Right cardiac atrium (tissue), 5 donors: Measurements from ENCODE around the gene PRR5L. TPM values are rescaled to one million over a fixed set of nuclear protein-coding genes. Genes with fewer than 3 reads are reported as not detected.

ENCODE experiments used
- ATAC-seq, 2 donors: fragments of 200-7000 bp; cut with Tn5 transposase; one replicate each; pipeline versions ENCODE4 v1.8.0 to v1.9.1; 2020; ENCODE audit warnings: moderate library complexity in 2 of 2, mild to moderate bottlenecking in 1 of 2
- DNase-seq, 3 donors: peaks; one replicate each; pipeline ENCODE4 v3.0.0-alpha.2; 2020
- H3K27ac ChIP-seq: one replicate; pipeline ENCODE4 v1.5.1; 2013; ENCODE audit warnings: mild to moderate bottlenecking, low read length, control low read depth, moderate library complexity
- H3K27me3 ChIP-seq: one replicate; pipeline ENCODE4 v1.6.1; 2013; ENCODE audit not compliant: control insufficient read depth, insufficient read depth
- H3K4me1 ChIP-seq: one replicate; pipeline ENCODE4 v1.6.1; 2013; ENCODE audit warnings: low read length; ENCODE audit not compliant: control insufficient read depth, insufficient read depth
- H3K4me3 ChIP-seq: one replicate; pipeline ENCODE4 v1.5.1; 2013; ENCODE audit warnings: low read length, control low read depth
- H3K9me3 ChIP-seq: one replicate; pipeline ENCODE4 v1.6.1; 2013; ENCODE audit warnings: low read length; ENCODE audit not compliant: control insufficient read depth
- WGBS: extraction: QIAGEN DNeasy Blood & Tissue Kit; methylation state at CpG from one replicate; pipeline ENCODE4 v1.1.7; 2013; 5-methylcytosine and 5-hydroxymethylcytosine counted together
- intact Hi-C, 4 donors: fragments of 100-400 bp; cut with DNase I; formaldehyde crosslinking; loops; one replicate each; pipeline versions ENCODE4 v1.11.0 to v1.14.0; 2022 to 2023
- polyA plus RNA-seq: library from polyadenylated mRNA; stranded (reverse); fragments of 200-250 nt; gene quantifications from one replicate; pipeline ENCODE4 v1.2.3, GENCODE V29; 2013
- total RNA-seq, 4 donors: library from RNA; stranded (reverse); fragmentation: NEBNext Ultra II Directional; extraction: Animal tissue kit (Norgen Biotek cat#: 25700); gene quantifications; one replicate each; pipeline ENCODE4 v1.2.1, GENCODE V29; 2021
- donor health status: healthy with polysubstance abuse.
- donor health status: DM: no; HTN: yes; CAD: no.
- donor health status: DM: no; HTN: no; CAD: no.
- donor health status: DM: no; HTN: yes; CAD: no; lungs with severe emphysema.
- donor health status: DM: yes; HTN: yes; CAD: no.

PRR5L gene
- total and polyA plus RNA-seq, 5 donors = 0.52 to 5.0 (median 2.4) TPM

GRCh38 chr11:36454551-36454940, 158.5 kb downstream of the PRR5L start:
- intact Hi-C loops = no loop called here
- Histone ChIP-seq H3K4me3 (no peak overlapping the region), H3K9me3 (no peaks in the 10 kb centered on the region), H3K27me3 (no peaks in the 10 kb centered on the region), H3K27ac (no peak overlapping the region), H3K4me1 (peaks cover 9% of the 10 kb centered on the region)
- DNase-seq = peak in 2 of 3 donors; percentile 61 to 64
- no peak for ATAC-seq
- whole genome bisulfite sequencing = 88% methylated on average over 18 of the region's 18 CpGs

- Histone ChIP-seq H3K4me3 (no peak overlapping the region), H3K27me3 (no peaks in the 10 kb centered on the region), H3K4me1 (peaks cover 7% of the 10 kb centered on the region), H3K27ac (peak overlapping the region; percentile 75), H3K9me3 (no peaks in the 10 kb centered on the region)
- DNase-seq = peak in 1 of 3 donors; percentile 53
- ATAC-seq = peak; percentile 14 to 26
- 62% methylated on average over 17 of the region's 17 CpGs for WGBS
- intact Hi-C loops = no loop called here
Observed at GRCh38 chr11:36454941-36455631, 159.0 kb downstream of the PRR5L start.

- DNase-seq (peak; percentile 92 to 94 (median 93)), ATAC-seq (peak; percentile 92 to 97)
- no peaks in the 10 kb centered on the region for H3K9me3 ChIP-seq
- intact Hi-C loops = no loop called here
- 46% methylated on average over 11 of the region's 11 CpGs for WGBS
- peaks cover 7% of the 10 kb centered on the region for H3K4me1 ChIP-seq
- H3K27ac ChIP-seq = peak overlapping the region; percentile 75
- H3K4me3 ChIP-seq = no peak overlapping the region
- H3K27me3 ChIP-seq = no peaks in the 10 kb centered on the region
Observed at GRCh38 chr11:36455658-36456111, 159.6 kb downstream of the PRR5L start.

GRCh38 chr11:36456156-36456555, 160.1 kb downstream of the PRR5L start:
- Histone ChIP-seq H3K27ac (peak overlapping the region; percentile 13), H3K27me3 (no peaks in the 10 kb centered on the region), H3K9me3 (no peaks in the 10 kb centered on the region), H3K4me1 (peaks cover 7% of the 10 kb centered on the region), H3K4me3 (no peak overlapping the region)
- intact Hi-C loops = no loop called here
- 68% methylated on average over 6 of the region's 6 CpGs for WGBS
- DNase-seq (no peak), ATAC-seq (peak; percentile 6 to 20)

- H3K9me3 ChIP-seq = no peaks in the 10 kb centered on the region
- ATAC-seq = no peak
Observed at GRCh38 chr11:36458129-36458915, 162.2 kb downstream of the PRR5L start.

DNA sequence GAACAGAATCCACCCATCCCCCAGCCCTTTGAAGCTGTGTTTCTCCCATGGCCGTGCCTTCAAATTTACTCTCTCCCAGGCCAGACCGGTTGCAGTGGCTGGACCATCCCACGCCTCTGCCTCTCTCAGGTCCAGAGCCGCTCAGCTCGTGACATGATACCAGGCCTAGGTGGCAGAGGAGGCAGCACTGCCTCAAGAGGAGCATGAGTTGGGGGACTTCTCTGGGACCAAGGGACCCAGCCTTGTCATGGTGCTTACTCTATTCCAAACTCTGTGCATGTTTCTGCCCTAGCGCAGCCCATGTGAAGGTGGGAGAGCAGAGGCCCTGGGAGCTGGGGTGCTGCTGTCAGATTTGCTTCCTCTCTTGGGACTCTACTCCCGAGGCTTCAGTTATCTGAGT, 163.0 kb downstream of the PRR5L start:
- H3K27ac ChIP-seq = no peak overlapping the region
- ATAC-seq = no peak
- intact Hi-C loops = no loop called here
- DNase-seq = no peak
- 88% methylated on average over 7 of the region's 7 CpGs for WGBS
- H3K4me3 ChIP-seq = no peak overlapping the region
- H3K4me1 ChIP-seq = peaks cover 3% of the 10 kb centered on the region
- no peaks in the 10 kb centered on the region for H3K27me3 ChIP-seq
- no peaks in the 10 kb centered on the region for H3K9me3 ChIP-seq

More at GRCh38 chr11:36458129-36458915, 162.2 kb downstream of the PRR5L start:
- no peak for DNase-seq
- Histone ChIP-seq H3K27me3 (no peaks in the 10 kb centered on the region), H3K27ac (no peak overlapping the region), H3K4me3 (no peak overlapping the region), H3K4me1 (peaks cover 3% of the 10 kb centered on the region)
- intact Hi-C loops = no loop called here
- 92% methylated on average over 8 of the region's 8 CpGs for WGBS

- WGBS = 79% methylated on average over 10 of the region's 10 CpGs
- no peak for ATAC-seq
- intact Hi-C loops = loop anchor here in 1 of 4 donors (10.0 kb wide), 1 partner anchor 155 kb away; no protein-coding TSS in a partner anchor
Observed at GRCh38 chr11:36460220-36460619, 164.1 kb downstream of the PRR5L start.

DNA sequence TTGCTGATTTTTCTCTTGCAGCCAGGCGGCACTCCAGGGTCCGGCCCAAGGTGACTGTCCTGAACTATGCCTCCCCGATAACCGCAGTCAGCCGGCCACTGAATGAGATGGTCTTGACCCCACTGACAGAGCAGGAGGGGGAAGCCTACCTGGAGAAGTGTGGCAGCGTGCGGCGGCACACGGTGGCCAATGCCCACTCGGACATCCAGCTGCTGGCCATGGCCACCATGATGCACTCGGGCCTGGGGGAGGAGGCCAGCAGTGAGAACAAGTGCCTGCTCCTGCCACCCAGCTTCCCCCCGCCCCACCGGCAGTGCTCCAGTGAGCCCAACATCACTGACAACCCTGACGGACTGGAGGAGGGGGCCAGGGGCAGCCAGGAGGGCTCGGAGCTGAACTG, 166.2 kb downstream of the PRR5L start:
- intact Hi-C loops = loop anchor here in 1 of 4 donors (10.0 kb wide), 1 partner anchor 158 kb away; no protein-coding TSS in a partner anchor
- no peaks in the 10 kb centered on the region for H3K9me3 ChIP-seq
- H3K27ac ChIP-seq = no peak overlapping the region
- H3K27me3 ChIP-seq = no peaks in the 10 kb centered on the region
- H3K4me3 ChIP-seq = no peak overlapping the region
- ATAC-seq = peak in 1 of 2 donors; percentile 10
- no peaks in the 10 kb centered on the region for H3K4me1 ChIP-seq
- DNase-seq = no peak
- 98% methylated on average over 15 of the region's 15 CpGs for WGBS

More at GRCh38 chr11:36460220-36460619, 164.1 kb downstream of the PRR5L start:
- Histone ChIP-seq H3K4me1 (peaks cover 3% of the 10 kb centered on the region), H3K27me3 (no peaks in the 10 kb centered on the region), H3K27ac (no peak overlapping the region), H3K4me3 (no peak overlapping the region), H3K9me3 (no peaks in the 10 kb centered on the region)
- DNase-seq = no peak

DNA sequence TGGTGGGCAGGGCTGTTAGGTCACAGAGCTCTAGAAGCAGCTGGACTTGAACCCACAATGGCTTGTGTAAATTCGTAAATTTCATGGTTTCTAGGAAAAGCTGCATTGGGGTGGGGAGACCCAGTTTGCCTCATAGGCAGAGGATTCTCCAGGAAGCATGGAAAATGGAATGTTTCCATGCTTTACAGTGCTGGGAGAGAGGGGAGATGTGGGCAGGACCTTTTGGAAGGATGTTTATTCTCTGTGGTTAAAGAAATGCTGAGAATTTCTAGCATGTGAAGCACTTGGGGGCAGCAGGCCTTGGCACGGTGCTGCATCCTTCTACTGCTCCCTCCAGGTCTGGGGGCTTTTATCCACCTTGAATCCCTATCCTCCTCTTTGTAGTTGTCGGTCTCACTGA, 167.7 kb downstream of the PRR5L start:
- ATAC-seq (no peak), DNase-seq (no peak)
- intact Hi-C loops = loop anchor here in 1 of 4 donors (10.0 kb wide), 1 partner anchor 159 kb away; no protein-coding TSS in a partner anchor
- Histone ChIP-seq H3K4me3 (no peak overlapping the region), H3K9me3 (no peaks in the 10 kb centered on the region), H3K4me1 (no peaks in the 10 kb centered on the region), H3K27ac (no peak overlapping the region), H3K27me3 (no peaks in the 10 kb centered on the region)
- WGBS = 78% methylated on average over 3 of the region's 3 CpGs

DNA sequence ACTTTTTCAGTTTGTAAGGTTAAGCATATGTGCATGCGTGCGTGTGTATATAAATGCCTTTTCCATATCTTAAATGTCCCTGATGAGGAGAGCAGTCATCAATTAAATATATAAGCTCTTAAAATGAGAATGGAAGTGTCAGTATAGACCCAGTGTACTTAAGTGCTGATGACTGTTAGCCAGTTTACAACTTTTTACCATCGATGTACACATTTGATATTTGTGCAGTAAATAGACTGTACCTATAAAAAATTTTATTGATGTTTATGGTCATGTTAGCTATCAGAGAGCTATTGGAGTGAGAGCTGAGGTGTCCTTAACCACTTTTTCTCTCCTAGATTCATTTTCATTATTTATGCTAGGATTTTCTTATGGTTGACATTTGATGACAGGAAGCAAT, 168.6 kb downstream of the PRR5L start:
- H3K27me3 ChIP-seq = no peaks in the 10 kb centered on the region
- 80% methylated on average over 3 of the region's 3 CpGs for WGBS
- ATAC-seq (no peak), DNase-seq (no peak)
- H3K4me3 ChIP-seq = no peak overlapping the region
- no peaks in the 10 kb centered on the region for H3K4me1 ChIP-seq
- intact Hi-C loops = loop anchor here in 1 of 4 donors (10.0 kb wide), 1 partner anchor 160 kb away; no protein-coding TSS in a partner anchor
- no peaks in the 10 kb centered on the region for H3K9me3 ChIP-seq
- no peak overlapping the region for H3K27ac ChIP-seq
